GM19351 (cell line): ENCODE measurements around the gene CXCL17.
A peak's percentile ranks its signal among the peaks of the same experiment; 100 is the strongest.
"Not testable (repeated sequence)": the region's sequence is repeated elsewhere in the genome, so short reads cannot be mapped to it uniquely, and the experiment has no call there.

Experiments
- ATAC-seq: cut with Tn5 transposase; IDR thresholded peaks from one replicate; pipeline ENCODE4 v1.9.1; 2021; ENCODE audit warnings: mild to moderate bottlenecking, moderate library complexity; ENCODE audit not compliant: unreplicated experiment

CXCL17 gene

DNA sequence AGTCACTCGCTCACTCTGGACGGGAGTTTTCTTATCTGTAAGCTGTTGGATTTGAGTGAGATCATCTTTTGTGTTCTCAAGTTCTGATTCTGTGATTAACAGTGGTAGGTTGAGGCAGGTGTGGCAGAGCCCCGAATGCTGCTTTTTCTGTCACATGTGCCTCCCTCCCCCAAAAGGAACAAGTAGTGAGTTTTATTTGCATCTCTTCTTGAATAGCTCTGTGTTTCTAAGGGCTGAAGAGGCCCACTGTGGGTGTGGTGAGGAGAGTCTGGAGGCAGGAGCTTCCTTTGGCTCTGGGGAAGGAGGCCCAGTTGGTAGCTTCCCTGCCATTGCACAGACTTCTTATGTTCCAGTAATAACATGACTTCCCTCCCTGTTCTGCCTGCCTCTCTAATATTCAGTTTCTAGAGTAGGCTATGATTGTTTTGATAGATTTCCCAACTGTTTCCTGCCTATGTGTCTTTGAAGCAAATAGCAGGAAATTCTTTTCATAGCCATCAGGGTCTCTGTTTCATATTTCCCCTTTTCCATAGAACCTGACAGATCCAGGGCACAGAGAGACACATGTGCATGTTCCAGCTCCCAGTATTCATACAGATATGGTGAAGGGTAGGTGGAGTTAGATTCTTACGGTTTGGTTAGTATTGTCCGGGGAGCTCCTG is 23.9 kb upstream of the CXCL17 start:
- no peak for ATAC-seq

DNA sequence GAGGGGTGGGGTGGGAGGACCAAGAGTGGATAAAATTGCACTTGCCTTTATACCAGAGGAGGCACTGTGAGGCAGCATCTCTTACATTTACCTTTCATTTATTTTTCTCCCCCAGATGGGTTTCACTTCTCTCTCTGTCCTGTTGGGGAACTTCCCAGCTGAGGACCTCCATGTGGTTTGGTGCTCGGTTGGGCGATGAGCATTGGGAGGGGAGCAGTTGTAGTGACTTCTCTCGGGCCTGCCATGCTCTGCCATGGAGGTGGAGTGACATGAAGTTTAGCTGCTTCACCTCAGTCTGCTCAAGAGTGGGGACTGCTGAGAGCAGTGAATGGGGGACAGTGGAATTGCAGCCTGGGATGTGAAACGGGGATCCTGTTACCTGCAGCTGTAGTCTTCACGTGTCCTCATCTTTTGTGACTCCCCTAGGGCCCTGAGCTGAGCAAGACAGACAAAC is 23.1 kb upstream of the CXCL17 start:
- peak; percentile 87 for ATAC-seq

DNA sequence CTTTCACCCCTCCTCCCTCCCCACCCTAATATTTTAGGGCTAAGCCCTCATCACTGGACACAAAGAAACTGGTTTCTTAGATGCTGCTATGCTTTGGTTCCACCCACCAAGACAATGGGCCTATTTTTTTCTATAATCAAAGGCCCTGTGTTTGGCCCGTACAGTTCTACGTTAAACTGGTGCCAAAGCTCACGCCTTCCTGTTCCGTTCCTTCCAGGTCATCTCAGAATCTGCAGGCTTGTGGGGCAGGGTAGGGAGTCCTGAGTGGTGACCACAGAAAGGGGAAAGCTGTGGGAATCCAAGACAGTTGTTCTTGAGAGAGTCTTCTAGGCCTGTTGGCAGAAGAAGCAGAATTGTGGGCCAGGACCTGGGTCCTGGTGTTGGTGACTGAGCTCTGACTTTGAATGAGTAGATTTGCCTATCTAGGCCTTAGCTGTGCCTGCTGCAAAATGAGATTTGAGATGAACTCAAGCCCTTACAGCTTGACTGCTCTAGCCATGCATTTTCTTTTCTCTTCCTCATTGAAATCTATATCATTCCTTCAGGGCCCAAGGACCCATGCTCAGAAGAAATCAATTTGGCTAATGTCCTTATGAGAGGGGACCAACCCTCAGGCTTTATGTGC is 19.1 kb upstream of the CXCL17 start:
- ATAC-seq: no peak

DNA sequence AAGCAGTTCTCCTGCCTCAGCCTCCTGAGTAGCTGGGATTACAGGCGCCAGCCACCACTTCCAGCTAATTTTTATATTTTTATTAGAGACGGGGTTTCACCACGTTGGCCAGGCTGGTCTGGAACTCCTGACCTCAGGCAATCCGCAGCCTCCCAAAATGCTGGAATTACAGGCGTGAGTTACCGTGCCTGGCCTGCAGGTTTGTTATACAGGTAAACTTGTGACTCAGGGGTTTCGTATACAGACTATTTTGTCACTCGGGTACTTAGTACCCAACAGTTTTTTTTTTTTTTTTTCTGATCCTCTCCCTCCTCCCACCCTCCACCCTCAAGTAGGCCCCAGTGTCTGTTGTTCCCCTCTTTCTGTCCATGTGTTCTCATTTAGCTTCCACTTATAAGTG is 18.5 kb upstream of the CXCL17 start:
- ATAC-seq: not testable (repeated sequence)

DNA sequence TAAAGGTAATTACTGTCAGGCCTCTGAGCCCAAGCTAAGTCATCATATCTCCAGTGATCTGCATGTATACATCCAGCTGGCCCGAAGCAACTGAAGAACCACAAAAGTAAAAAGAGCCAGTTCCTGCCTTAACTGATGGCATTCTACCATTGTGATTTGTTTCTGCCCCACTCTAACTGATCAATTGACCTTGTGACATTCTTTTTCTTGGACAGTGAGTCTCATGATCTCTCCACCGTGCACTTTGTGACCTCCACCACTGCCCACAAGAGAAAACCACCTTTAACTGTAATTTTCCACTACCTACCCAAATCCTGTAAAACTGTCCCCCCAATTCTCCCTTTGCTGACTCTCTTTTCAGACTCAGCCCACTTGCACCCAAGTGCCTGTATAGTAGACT is 17.2 kb upstream of the CXCL17 start:
- no peak for ATAC-seq

DNA sequence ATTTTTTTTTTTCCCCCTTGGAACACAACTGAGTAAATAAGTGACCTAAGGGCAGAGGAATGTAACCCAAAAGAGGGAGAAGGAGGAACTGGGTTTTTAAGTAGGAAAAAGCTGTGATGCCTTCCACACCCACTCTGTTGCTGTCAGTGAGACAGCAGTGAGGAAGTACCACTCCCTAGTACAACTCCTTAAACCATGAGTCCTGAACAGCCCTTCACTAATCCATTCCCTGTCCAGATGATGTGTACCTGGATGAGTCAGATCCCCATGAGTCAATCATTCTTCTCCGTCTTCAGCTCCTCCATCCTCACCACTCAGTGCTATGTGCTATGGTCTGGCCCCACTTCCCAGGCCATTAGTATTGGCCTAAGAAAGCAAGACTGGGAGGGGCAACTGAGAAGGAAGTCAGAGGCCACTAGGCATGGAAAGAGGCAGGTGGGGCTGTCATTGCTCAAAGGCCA is 12.9 kb upstream of the CXCL17 start:
- ATAC-seq: no peak

DNA sequence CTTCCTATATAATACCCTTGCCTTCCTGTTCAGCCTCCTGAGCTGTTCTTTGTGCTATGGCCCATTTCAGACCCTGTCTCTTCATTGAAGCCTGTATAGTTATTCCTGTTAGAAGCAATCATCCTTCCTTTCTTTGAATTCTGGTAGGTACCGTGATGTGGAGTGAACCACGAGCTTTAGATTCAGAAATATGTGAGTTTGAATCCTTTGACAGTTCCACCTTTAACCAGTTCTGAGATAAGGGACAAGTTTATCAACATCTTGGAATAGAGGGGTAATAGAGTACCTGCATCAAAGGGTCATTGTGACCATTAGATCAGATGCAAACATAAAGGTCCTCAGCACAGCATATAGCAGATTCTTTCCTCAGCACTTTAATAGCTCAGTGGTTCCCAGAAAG is 12.3 kb upstream of the CXCL17 start:
- no peak for ATAC-seq

DNA sequence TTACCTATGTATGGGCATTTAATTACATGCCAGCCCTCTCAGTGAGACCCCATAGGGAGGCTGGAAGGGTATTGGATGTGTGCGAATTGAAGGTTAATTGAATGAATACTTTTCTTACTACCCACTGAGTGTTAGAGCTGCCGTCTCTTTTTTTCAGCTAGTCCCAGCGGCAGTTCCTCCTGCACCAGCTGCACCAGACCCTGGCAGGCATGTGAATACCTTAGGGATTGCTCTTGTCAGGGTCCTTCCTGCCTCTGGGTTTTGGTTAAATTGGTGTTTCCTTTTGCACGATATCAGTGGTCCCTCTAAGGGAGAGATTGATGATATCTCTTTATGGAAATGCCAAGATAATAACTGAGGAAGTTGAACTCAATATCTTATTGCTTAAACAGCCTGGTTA is 9.8 kb upstream of the CXCL17 start:
- no peak for ATAC-seq

DNA sequence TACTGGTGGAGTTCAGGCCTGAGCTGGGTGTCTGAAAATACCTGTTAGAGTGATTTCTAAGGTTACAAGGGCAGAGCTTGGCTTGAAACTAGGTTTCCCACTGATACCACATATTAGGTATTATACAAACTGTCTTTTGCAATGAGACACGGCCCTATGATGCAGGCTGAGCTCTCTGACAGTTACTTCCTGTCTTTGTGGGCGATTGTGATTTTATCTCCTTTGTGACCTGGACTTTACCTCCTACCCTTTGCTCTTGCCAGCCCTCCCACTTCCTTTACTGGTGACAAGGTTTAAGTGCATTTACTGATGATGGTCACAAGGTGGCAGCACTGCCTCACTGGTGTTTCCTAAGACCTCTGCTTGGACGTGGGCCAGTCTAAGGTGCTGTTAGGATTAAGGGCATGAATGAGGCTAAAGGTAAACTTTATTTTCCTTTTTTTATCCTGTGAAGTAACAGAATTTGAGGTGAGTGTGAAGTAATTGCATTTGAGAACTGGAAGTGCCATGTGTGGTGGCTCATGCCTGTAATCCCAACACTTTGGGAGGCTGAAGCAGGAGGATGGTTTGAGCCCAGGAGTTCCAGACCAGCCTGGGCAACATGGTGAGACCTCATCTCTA is 7.7 kb upstream of the CXCL17 start:
- ATAC-seq: peak; percentile 78

DNA sequence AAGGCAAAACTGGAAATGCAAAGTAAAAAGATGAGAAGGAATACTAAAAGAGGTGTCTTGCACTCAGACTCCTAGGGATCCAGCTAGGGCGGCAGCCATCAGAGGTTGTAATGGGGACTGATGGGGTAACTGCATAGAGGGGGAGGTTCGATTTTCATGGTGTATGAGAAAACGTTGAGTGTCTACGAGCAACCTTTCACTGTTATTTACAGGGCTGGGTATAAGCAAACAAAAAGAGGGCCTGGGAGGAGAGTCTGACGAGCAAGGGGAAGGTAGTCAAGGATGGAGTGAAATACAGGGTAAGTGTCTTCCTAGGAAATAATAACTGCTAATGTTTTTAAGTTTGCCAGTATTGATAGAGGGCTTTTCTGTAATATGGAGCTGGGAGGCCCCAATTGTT is 5.6 kb upstream of the CXCL17 start:
- ATAC-seq: not testable (repeated sequence)

DNA sequence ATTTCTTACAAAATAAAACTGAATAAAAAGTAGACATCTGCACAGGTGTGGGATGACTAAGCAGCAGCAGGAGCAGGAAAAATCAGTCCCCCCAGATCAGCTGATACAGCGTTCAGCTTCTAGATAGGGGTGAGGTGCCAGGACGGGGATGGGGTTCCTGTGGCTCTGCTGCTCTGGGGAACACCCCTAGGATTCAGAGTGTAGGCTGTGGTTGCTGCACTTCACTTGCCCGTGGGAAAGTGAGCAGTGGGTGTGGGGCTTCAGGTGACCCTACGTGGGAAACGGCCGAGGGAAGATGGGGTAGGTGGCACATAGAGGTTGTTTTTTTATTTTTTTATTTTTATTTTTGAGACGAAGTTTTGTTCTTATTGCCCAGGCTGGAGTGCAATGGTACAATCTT is 3.2 kb upstream of the CXCL17 start:
- no peak for ATAC-seq

DNA sequence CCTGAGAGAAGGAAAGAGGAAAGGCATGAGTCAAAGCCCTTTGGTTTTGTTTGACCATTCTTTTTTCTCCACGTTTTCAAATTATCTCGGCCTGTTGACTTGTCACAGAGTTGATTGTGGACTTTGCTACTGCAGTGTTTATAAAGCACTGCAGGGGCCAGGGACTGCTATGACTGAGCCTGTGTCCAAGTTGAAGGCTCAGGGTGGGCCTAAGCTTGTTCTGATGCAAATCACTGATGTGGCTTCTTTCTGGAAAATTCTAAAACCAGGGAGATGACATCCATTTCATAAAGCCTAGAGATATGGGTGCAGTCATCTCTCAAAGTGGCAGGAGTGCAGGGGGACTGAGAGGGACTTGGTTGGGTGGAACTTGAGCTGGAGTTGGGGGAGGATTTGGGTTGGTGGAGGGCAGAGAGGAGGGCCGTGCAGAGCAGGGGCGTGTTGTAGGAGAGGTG is 1.2 kb upstream of the CXCL17 start:
- ATAC-seq: no peak

DNA sequence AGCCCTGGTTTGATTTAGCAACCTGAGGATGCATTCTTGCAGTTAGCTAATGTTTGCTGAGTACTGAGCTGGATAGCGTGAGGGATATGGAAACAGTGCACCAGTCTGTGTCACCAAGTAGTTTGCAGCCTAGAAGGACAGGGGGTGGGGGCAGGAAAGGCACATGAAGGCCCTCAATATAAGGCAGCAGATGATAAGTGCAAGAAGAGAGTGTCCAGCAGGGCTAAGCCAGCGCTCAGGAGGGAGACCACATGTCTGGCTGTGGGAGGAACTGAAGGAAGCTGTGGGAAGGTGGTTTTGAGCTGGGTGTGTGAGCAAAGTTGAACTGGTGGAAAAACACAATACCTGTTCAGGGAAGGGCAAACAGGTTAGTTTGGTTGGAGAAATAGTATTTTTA is 1.7 kb downstream of the CXCL17 start:
- no peak for ATAC-seq

DNA sequence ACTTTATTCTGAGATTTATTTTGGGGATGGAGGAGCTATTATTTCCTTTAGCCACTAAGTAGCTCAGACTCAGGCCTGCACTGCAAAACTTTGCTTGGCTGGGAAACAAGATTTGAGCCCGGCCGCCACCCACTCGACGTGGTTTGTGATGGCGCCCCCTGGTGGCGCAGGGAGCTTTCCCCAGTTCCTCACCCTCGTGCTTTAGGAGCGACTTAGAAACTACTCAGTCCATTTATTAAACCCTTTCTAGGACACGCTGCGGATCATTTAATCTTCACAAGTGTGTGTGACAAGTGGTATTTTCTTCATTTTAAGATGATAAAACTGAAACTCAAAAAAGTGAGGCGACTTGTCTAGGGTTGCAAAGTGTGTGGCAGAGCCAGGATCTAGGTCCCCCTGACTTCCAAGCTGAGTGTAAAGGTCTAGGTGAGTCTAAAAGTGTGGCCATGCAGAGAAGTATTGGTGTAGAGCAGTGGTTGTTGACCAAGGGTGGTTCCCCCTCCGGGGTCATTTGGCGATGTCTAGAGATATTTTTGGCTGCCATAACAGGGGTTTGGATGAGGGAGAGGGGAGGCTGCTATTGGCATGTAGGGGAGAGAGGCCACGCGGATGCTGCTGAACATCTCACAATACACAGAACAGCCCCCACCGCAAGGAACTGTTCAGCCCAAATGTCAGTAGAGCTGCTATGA is 2.2 kb downstream of the CXCL17 start:
- ATAC-seq: no peak

DNA sequence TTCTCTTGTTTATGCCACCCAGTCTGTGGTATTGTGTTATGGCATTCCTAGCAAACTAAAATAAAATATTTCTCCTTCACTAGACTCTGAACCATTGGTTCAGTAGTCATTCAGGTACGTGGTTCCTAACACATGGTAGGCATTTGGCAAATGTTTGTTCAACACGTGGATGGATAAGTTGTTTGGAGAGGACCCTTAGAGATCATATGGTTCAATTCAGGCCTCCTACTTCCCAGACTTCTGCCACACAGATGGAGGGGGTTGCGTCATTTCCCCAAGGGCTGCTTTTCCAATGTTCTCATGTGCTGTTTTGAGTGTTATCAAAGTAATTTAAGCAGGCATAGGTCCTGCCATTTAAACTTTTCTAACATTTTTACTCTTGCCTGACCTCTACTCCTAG is 6.7 kb downstream of the CXCL17 start:
- ATAC-seq: no peak

DNA sequence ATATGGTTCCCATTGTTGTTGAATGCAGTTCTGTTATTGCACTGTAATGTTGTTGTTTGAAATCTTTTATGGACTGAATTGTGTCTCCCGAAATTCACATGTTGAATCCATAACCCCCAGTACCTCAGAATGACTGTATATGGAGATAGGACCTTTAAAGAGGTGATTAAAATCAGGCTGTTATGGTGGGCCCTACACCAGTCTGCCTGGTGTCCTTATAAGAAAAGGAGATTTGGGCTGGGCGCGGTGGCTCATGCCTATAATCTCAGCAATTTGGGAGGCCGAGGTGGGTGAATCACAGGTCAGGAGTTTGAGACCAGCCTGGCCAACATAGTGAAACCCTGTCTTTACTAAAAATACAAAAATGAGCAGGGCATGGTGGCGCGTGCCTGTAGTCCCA is 7.4 kb downstream of the CXCL17 start:
- ATAC-seq: no peak

DNA sequence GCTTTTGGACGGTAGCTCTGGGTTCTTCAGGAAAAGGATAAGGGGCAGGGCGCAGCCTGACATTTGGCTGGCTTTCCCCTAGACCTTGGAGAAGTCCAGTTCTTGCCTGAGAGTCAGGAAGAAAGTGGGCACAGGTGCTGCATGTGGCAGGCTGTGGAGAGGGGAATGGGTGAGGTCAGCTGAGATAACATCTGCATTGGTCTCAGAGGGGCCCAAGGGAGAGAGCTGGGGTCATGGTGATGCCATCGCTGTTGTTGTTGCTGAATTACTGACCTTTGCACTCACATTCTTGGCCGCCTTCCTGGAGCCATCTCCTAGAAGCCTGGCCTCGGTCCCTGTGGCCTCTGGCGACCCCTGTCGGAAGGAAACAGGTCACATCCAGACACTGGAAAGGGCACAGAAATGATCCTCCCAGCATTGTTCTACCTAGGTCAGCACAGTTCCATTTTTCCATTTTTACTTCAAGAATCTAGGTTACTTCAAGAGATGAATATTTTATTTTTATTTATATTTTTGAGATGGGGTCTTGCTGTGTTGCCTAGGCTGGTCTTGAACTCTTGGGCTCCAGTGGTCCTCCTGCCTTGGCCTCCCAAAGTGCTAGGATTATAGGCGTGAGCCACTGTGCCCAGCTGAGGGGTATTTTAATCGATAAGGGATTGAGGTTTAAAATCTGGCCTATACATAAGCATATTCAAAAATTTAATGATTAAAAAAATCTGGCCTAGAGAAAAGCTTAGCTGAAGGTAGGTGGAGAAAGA is 9.1 kb downstream of the CXCL17 start:
- ATAC-seq: peak; percentile 49

DNA sequence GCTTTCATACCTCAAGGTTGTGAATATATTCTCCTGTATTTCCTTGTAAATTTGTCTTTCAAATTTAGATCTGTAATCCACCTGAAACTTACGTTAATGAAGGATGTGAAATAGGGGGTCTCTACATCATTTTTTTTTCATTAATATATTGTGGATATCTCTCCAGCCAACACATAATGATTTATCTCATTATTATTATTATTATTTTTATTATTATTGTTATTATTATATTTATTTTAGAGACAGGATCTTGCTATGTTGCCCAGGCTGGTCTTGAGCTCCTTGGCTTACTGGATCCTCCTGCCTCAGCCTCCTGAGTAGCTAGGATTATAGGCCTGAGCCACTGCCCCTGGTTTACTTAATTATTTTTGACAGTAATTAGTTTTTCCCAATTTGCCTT is 11.3 kb downstream of the CXCL17 start:
- no peak for ATAC-seq

DNA sequence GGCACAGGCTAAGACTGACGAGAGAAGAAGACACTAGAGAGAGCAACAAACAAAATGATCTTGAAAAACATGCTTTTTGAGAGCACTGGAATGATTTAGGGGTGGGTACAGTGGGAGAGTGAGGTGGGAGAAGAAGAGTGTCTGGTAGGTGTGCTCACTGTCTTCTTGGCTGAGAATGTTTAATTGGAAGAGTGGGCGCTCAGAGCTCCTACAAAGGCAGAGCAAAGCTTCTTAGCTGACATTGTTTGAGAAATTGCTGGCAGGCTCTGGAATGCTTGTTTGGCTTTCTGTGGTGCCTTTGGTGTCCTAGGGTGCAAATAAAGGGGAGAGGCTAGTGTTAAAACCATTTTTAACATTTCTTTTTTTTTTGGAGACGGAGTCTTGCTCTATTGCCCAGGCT is 14.1 kb downstream of the CXCL17 start:
- ATAC-seq: no peak

DNA sequence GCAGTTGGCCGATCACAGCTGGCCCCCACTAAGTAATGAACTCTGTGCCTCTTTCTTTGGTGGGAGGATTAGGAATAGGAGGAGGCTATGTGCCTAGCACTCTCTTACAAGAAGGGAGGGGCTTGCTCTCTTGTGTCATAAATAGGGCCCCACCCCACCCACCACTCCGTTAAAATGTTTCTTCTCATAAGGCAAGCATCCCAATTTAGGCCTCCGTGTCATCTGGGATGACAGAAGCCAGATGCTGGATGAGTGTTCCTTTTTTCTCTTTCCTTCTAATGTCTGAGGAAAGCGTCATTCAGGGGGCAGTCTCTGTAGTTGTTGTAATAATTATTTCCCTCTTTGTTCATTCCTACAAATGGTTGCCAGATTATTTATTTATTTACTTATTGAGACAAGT is 15.4 kb downstream of the CXCL17 start, which contains the start of gene LIPE:
TSS of gene LIPE (minus strand) at position 76 of the 400 bp plus-strand sequence. CDS start 239 bp downstream, outside the sequence.
- ATAC-seq: no peak

DNA sequence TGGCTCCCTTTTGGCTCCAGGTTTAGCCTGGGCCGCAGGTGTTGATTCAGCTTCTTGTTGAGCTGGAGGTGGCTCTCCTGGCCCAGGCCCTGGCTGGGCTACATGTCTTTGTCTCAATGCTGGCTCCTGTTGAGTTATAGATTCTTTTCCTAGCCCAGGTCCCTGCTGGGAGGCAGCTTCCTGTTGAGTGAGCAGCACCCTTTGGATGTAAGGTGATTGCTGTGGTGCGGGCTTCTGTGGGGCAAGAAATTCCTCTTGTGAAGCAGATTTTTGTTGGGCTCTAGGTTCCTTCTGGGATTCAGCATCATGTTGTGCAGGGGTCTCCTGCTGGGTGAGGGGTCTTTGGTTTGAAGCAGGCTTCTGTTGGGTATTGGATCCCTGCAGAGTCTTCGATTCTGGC is 16.1 kb downstream of the CXCL17 start:
- no peak for ATAC-seq
